Stimulated activated naive CD4-positive, alpha-beta T cell treated with Interleukin-2 at 50 U/mL for 16 hours (primary cell): ENCODE data around the gene LRRD1.
"Not testable (repeated sequence)": the region's sequence is repeated elsewhere in the genome, so short reads cannot be mapped to it uniquely, and the experiment has no call there.

Experiments
- DNase-seq: peaks from one replicate; lab custom pipeline; 2025; lab: John Stamatoyannopoulos, UW

Gene LRRD1

GRCh38 chr7:92178928-92179924 lies at the start of gene LRRD1:
LRRD1 (minus strand) TSS chr7:92179142; CDS start chr7:92165202, 13,940 bp downstream.
- peak; percentile 83 for DNase-seq

- no peak for DNase-seq
These were observed 49.8 kb upstream of the LRRD1 start for GRCh38 chr7:92228742-92229141.

GRCh38 chr7:92228100-92228499 lies 49.2 kb upstream of the LRRD1 start:
- DNase-seq, result no peak

- DNase-seq, result no peak
These were observed 48.0 kb upstream of the LRRD1 start for GRCh38 chr7:92226981-92227380.

GRCh38 chr7:92221766-92222165 lies 42.8 kb upstream of the LRRD1 start:
- DNase-seq, result no peak

GRCh38 chr7:92206672-92207071 lies 27.7 kb upstream of the LRRD1 start:
- DNase-seq, result no peak

- DNase-seq, result no peak
These were observed 27.0 kb upstream of the LRRD1 start for GRCh38 chr7:92205987-92206386.

GRCh38 chr7:92200791-92201190 lies 21.8 kb upstream of the LRRD1 start:
- DNase-seq, result no peak

GRCh38 chr7:92192326-92192725 lies 13.4 kb upstream of the LRRD1 start:
- no peak for DNase-seq

- not testable (repeated sequence) for DNase-seq
These were observed 10.3 kb upstream of the LRRD1 start for GRCh38 chr7:92189246-92189645.

GRCh38 chr7:92184294-92184693 lies 5.4 kb upstream of the LRRD1 start:
- DNase-seq, result not testable (repeated sequence)

GRCh38 chr7:92177362-92177761 lies 1.6 kb downstream of the LRRD1 start:
- no peak for DNase-seq

GRCh38 chr7:92169529-92169928 lies 9.4 kb downstream of the LRRD1 start:
- not testable (repeated sequence) for DNase-seq

- no peak for DNase-seq
These were observed 17.7 kb downstream of the LRRD1 start for GRCh38 chr7:92161271-92161670.

- DNase-seq, result no peak
These were observed 20.0 kb downstream of the LRRD1 start for GRCh38 chr7:92158660-92159575.

GRCh38 chr7:92156990-92157389 lies 22.0 kb downstream of the LRRD1 start:
- DNase-seq, result no peak

- DNase-seq, result no peak
These were observed 23.7 kb downstream of the LRRD1 start for GRCh38 chr7:92155108-92155739.

- DNase-seq, result no peak
These were observed 28.4 kb downstream of the LRRD1 start for GRCh38 chr7:92150450-92151017.

GRCh38 chr7:92149736-92150239 lies 29.2 kb downstream of the LRRD1 start:
- DNase-seq, result no peak

- DNase-seq, result not testable (repeated sequence)
These were observed 35.6 kb downstream of the LRRD1 start for GRCh38 chr7:92143192-92143880.

GRCh38 chr7:92142791-92143190 lies 36.2 kb downstream of the LRRD1 start:
- not testable (repeated sequence) for DNase-seq
